GM12891 (cell line): ENCODE measurements around the gene FUNDC2.

ENCODE experiments used
- DNase-seq: peaks from one replicate; pipeline ENCODE4 v3.0.0; 2011; ENCODE audit warnings: low spot score; ENCODE audit not compliant: insufficient read length
- FAIRE-seq: peaks from 2 replicates; lab custom pipeline; 2011; peaks lifted over from hg19 to GRCh38; lab: Jason Lieb, UNC
- PAX5 ChIP-seq: IDR thresholded peaks from 2 replicates; pipeline ENCODE4 v1.6.1; 2011; ENCODE audit warnings: low read length, moderate library complexity, mild to moderate bottlenecking; ENCODE audit not compliant: insufficient read depth, severe bottlenecking
- POLR2A ChIP-seq: IDR thresholded peaks from 2 replicates; pipeline ENCODE4 v1.6.1; 2011; ENCODE audit warnings: low read depth, low read length, control low read depth
- POLR2AphosphoS5 ChIP-seq: IDR thresholded peaks from 2 replicates; pipeline ENCODE4 v1.6.1; 2011; ENCODE audit warnings: low read depth, low read length, control low read depth
- POU2F2 ChIP-seq: IDR thresholded peaks from 2 replicates; pipeline ENCODE4 v1.6.1; 2011; ENCODE audit warnings: low read depth, mild to moderate bottlenecking, control low read depth, low read length, moderate library complexity
- SPI1 ChIP-seq: IDR thresholded peaks from 2 replicates; pipeline ENCODE4 v1.6.1; 2011; ENCODE audit warnings: low read depth, low read length, control low read depth
- TAF1 ChIP-seq: IDR thresholded peaks from 2 replicates; pipeline ENCODE4 v1.6.1; 2011; ENCODE audit warnings: low read depth, low read length, control low read depth

The FUNDC2 gene

DNA sequence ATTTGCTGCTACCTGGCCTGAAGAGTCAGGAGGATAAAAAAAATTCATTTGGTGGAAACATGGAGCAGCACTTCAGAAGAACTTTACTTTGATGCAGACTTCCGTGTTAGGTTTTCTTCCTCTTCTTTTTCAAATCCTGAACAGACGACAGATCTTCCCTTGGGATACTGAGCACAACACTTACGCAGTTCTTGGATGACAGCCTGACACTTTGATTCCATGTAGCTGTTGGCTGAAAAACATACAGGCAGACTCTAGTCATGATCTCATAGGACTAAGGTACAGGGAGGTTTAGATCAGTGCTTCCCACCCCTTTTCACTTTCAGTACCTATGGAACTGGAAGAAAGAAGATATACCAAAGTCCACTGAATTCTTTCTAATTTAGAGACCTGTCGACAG is 35.1 kb downstream of the FUNDC2 start:
- FAIRE-seq, result no peak
- DNase-seq, result no peak
- TF ChIP-seq POLR2A (no peak), SPI1 (no peak), PAX5 (no peak), POLR2AphosphoS5 (no peak), POU2F2 (no peak), TAF1 (no peak)

DNA sequence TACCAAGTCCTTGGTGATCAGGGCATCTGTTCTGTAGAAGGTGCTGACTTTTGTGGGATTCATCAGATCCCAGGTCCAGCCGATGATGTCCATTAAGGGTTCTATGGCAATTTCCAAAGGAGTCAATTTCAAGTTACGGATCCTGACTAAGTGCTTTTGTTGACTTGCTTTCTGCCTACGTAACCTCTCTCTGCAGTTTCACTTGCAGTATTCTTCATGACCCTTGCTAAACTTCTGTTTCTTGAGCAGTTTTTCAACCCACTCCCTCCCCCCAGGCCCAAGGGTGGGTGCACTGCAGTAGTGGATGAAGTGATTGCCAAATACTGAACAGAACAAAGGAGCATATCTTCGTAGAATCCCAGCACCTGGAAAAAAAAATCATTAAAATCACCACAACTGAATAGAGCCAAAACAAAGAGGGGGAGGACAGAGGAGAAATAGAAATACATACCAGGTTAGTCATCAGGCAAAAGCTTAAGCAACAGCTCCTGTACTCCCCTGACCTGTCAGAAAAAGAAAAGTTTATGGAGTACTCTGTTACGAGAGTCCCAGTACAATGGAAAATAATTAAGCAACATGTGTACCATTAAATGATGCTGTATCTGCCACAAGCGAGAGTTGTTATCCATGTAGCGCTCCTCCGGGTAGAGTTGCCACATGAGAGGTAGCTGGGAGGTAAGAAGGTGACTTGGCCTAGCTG is 38.5 kb downstream of the FUNDC2 start:
- no peak for DNase-seq
- TF ChIP-seq POLR2A (0 out of 2 replicates have a peak, but pooled peaks have one; percentile 30), POLR2AphosphoS5 (no peak)
- FAIRE-seq, result peak; percentile 64

DNA sequence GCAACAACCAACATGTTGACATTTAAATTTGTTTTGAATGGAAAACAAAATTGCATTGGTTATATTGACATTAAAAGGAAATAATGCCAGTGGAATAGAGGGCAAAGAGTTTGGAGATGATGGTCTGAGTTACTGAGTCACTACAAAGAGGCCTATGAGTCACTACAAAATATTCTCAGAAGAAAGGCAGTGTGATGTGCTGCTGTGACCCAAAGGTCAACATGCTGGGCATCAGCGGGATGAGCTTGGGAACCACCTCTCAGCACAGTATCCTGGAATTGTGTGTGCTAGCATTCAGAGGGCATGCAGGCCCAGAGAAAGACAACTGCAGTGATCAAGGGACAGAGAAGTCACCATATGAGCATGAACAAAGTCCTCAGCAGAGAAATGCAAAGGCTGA is 41.5 kb downstream of the FUNDC2 start:
- TF ChIP-seq PAX5 (no peak), POLR2A (no peak), POLR2AphosphoS5 (no peak), SPI1 (no peak), POU2F2 (no peak), TAF1 (no peak)
- no peak for DNase-seq
- peak; percentile 26 for FAIRE-seq

DNA sequence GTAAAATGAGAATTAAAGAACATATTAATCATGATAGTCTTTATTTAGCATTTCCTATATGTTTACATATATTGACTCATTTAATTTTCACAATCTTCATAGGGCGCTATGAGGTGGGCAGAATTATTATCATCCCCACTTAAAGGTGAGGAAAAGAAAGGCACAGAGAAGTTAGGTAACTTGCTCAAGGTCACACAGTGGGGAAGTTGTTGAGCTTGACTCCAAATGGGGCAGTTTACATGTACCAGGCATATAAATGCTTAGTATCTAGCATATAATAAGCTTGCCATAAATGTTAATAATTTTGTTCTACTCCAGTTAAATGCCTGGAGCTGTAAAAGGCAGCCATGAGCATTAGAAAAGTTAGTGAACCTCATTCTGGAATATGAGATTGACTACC is 42.8 kb downstream of the FUNDC2 start:
- no peak for FAIRE-seq
- DNase-seq, result no peak
- TF ChIP-seq POU2F2 (no peak), PAX5 (no peak)

DNA sequence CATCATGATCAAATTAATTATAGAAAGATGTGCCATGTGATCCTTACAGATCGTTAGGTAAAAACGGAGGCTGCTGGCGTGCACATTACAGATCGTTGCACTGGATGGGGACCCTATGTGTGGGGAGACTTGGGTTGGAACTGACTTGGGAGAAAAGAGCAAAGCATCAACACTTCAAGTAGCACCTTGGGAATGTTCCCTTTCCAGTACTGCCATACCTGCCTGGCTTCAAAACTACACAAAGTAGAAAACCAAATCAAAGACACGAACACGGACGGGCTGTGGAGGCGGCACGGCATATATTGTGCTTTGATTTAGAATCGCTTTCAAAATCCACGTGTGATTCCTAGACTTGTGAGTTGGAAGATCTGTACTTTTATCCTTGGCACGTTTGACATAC is 43.4 kb downstream of the FUNDC2 start:
- no peak for DNase-seq
- TF ChIP-seq TAF1 (no peak), SPI1 (no peak), POU2F2 (no peak), POLR2AphosphoS5 (no peak), POLR2A (no peak), PAX5 (no peak)
- peak; percentile 35 for FAIRE-seq

DNA sequence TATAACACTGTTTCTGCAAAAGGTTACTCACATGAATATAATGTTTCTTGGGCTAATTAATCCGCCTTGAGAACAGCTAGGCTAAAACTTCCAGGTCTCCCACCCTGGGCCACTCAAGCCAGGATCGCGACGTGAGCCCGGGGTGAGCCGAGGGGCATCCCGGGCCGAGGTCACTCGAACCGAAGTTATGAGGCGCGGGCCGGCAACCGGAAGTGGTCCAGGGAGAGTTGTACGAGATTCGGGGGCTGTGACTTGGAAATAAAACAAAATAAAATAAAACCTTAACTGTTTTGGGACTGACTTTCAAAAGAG is 44.0 kb downstream of the FUNDC2 start:
- DNase-seq (no peak), FAIRE-seq (no peak)
- TF ChIP-seq POU2F2 (no peak), POLR2AphosphoS5 (no peak), PAX5 (no peak), TAF1 (no peak), POLR2A (no peak), SPI1 (no peak)

DNA sequence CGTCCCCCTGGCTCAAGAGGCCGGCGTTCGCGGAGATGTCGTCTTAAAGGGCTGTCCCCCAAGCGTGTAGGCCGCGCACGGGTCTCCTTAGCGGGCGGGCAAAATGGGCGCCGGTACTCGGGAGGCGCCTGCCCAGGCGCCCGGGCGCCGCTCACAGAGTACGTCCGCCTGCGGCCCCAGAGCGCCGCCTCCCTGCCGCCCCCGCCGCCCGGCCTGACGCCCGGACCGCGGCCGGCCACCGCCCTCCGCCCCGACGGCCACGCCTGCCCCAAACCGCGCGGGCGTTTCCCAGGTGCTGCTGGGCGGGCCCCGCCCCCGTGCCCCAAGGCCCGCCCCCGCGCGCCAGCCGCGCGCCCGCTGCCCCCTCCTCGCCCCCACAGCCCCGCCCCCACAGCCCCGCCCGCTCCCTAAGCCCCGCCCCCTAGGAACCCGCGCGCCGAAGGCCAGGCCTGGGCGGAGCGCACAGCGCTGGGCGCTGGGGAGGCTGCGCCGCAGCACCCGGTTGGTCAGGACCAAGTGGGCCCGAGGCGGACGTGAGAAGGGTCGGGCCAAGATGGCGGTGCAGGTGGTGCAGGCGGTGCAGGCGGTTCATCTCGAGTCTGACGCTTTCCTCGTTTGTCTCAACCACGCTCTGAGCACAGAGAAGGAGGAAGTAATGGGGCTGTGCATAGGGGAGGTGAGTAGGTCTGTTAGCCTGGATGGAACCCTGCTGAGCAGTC is 44.5 kb downstream of the FUNDC2 start, which contains the start of the genes BRCC3, CMC4 and MTCP1:
Gene BRCC3, plus strand, starts transcription at position 534 of the 719 bp plus-strand sequence. Its CDS starts 20 bp downstream, at position 554.
Gene CMC4, minus strand, starts transcription at position 162 of the 719 bp plus-strand sequence. CDS start 7,113 bp downstream, outside the sequence.
Gene MTCP1, minus strand, starts transcription at position 162 of the 719 bp plus-strand sequence. CDS start 5,126 bp downstream, outside the sequence.
- DNase-seq (peak; percentile 62), FAIRE-seq (peak; percentile 92)
- TF ChIP-seq POU2F2 (no peak), PAX5 (no peak), POLR2AphosphoS5 (peak; percentile 62), SPI1 (no peak), POLR2A (peak; percentile 63; the same call in 1 of the 2 replicates), TAF1 (peak; percentile 78; the same call in 1 of the 2 replicates)

DNA sequence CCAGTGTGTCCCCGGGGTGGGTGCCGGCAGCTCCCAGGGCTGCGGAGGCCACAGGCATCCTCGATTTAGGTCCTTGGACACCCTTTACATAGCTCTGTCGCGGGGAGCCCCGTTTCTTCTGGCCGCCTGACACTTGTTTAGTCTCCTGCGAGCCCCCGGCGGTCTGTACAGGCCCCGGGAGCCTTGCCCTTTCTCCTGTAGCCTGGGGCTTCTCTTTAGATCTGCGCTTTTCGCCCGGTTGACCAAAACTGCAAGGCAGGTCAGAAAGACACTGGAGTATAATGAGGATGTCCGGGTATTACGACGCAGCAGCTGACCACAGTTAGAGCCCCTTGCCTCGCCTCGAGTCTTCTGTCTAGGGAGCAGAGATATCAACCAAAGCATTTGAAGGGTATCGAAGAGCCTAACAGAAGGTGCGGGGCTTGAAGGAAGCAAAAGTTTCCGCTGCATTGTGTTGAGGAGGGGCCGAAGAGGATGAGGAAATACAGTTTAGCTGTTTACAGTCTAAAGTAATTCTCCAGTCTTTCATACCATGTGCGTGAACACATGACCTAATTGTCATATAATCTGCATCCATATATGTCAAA is 45.1 kb downstream of the FUNDC2 start:
- no peak for FAIRE-seq

DNA sequence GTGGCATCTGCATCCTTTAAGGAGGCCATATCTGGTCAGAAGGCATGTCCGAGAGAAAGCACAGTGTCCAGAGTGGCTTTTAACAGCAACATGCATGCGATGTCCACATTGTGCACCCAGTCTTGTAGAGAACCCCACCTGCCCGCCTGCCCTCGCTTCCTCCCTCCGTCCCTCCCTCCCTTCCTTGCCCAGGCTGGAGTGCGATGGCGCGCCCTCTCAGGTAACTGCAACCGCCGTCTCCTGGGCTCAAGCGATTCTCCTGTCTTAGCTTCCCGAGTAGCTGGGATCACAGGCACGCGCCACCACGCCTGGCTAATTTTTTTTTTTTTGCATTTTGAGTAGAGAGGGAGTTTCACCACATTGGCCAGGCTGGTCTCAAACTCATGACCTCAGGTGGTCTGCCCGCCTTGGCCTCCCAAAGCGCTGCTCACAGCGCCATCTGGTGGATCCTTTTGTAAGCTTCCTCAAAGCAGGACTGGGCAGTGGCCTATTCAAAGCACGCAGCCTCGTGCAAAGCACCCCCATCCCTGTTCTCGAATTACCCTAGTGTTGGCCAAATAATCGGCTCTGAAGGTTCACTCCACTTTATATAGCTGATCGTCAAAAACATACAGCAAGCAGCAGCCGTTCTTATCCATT is 59.7 kb downstream of the FUNDC2 start:
- FAIRE-seq (no peak), DNase-seq (no peak)
- TF ChIP-seq TAF1, result no peak
- TF ChIP-seq POLR2A, result no peak
- no peak for TF ChIP-seq POLR2AphosphoS5
- TF ChIP-seq SPI1, result no peak
- no peak for TF ChIP-seq PAX5
- no peak for TF ChIP-seq POU2F2

More for the DNA sequence above, 45.1 kb downstream of the FUNDC2 start:
- TF ChIP-seq POLR2AphosphoS5 (no peak), POU2F2 (no peak)
- no peak for DNase-seq
